H7 (cell line): ENCODE results near the gene FZR1. TPM values are rescaled to one million over a fixed set of nuclear protein-coding genes. Genes with fewer than 3 reads are reported as not detected.
A peak's percentile ranks its signal among the peaks of the same experiment; 100 is the strongest.

ENCODE experiments used
- DNase-seq: peaks from one replicate; pipeline ENCODE4 v3.0.0; 2012
- H3K27me3 ChIP-seq: 2 replicates; pipeline ENCODE4 v1.6.0; 2011; ENCODE audit warnings: mild to moderate bottlenecking, low read length; ENCODE audit not compliant: control insufficient read depth, insufficient read depth
- H3K36me3 ChIP-seq: replicated peaks from 2 replicates; pipeline ENCODE4 v1.5.1; 2011; ENCODE audit warnings: low read length; ENCODE audit not compliant: control insufficient read depth, insufficient read depth
- H3K4me3 ChIP-seq: 2 replicates; pipeline ENCODE4 v1.5.1; 2011; ENCODE audit warnings: low read depth, mild to moderate bottlenecking, control low read depth, low read length, moderate library complexity; ENCODE audit not compliant: insufficient read depth
- total RNA-seq: library from RNA; depleted of rRNA; stranded (reverse); fragments of >200 nt; shearing (Covaris generic); gene quantifications from 2 replicates; pipeline ENCODE4 v1.2.3, GENCODE V29; 2014; rRNA removed

Gene FZR1
- 71.6 and 76.6 TPM in 2 replicates for total RNA-seq

DNA sequence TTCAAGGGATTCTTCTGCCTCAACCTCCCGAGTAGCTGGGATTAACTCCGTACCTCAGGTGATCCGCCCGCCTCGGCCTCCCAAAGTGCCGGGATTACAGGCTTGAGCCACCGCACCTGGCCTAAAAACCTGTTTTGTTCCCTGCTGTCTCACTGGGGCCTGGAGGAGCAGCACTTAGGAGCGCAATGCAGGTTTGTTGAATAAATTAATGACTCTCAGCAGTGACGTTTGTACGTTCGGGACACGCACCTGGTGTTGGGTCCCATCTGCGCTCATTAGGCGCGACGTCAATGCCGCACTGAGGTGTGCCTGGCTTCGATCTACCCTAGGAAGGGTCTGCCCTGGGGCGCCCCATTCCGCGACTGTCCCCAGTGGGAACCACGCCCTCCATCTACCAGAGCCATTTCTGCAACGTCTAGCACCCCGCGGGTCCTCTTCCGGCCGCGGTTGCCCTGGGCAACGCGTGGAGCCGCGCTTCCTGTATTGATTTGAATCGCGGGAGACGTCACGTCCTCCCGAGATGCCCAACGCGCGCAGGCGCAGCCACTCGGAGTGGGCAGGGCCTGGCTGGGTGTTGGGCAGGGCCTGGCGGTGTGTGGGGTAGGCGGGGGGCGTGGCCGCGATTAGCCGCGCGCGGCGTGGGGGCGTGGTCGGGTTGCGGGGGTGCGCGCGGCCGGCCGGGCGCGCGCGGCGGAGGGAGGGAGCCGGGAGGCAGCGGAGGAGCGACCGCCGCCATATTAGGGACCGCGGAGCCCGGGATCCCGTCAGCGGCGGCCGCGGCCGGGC is at the start of gene FZR1:
Gene FZR1, plus strand, starts transcription at position 714 of the 786 bp plus-strand sequence. CDS start 16,679 bp downstream, outside the sequence.
- peaks cover 3% of the 10 kb centered on the region for H3K36me3 ChIP-seq
- H3K4me3 ChIP-seq, result peak within 1 kb of the TSS; percentile 81
- peak; percentile 99 for DNase-seq
- no peaks in the 10 kb centered on the region for H3K27me3 ChIP-seq

DNA sequence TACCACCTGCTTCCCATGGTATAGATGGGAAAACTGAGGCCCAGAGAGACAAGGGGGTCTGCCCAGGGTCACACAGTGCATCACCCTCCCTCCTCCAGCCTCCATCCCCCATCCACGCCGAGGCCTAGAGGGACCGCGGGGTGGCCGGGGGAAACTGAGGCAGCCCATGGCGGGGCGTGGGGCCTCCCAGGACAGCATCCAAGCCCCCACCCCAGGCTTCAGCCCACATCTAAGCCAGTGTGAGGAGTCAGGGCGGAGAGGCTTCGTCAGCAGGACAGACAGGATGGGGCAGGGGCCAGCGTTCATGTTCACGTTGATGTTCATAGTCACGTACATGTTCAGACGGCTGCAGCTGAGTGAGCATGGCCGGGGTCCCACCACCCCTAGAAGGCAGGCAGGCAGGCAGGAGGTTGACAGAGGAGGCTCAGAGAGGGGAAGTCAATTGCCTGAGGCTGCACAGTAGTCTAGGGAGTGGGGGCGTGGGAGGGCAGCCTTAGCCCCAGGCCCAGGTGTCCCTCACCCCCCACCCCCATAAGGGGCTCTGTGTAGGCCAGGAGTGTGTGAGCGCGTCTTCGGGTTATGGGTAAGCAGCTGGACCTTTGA is 49.1 kb upstream of the FZR1 start:
- peak; percentile 45 for DNase-seq
- Histone ChIP-seq H3K27me3 (peaks cover 12% of the 10 kb centered on the region; the same call in 1 of the 2 replicates), H3K4me3 (no peak overlapping the region), H3K36me3 (no peaks in the 10 kb centered on the region)

DNA sequence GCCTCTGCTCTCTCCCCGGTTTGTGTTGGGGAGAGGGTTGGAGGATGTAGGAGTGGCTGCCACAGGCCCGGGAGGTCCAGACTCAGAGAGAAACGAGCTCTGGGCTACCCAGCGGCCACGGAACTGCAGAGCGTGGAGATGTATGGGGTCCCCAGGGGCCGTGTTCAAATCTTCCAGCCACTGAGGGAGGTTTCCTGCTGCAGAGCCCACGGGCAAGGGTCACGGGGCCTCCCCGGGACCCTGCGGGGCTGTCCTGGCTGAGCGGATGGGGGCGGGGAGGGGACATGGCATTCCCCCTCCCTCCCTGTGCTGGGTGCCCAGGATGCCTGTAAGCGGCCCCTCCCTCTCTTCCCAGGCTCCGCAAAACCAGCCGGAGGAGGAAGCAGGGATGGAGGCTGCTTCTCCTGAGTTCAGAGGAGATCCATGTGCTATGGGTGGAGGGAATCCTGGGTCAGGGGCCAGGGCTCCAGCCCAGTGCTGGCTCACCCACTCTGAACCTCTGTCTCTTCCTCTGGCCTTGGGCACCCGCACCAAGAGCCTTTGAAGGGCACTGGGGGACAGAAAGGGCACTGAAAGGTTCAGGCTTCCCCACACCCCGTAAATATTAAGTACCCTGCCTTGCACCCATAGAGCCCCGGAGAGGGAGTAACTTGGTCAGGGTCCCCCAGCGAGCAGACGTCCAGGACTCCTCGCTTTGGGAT is 48.4 kb upstream of the FZR1 start:
- Histone ChIP-seq H3K27me3 (peaks cover 18% of the 10 kb centered on the region), H3K36me3 (no peaks in the 10 kb centered on the region), H3K4me3 (0 out of 2 replicates have a peak overlapping the region, but pooled peaks have one; percentile 3)
- DNase-seq, result peak; percentile 87

DNA sequence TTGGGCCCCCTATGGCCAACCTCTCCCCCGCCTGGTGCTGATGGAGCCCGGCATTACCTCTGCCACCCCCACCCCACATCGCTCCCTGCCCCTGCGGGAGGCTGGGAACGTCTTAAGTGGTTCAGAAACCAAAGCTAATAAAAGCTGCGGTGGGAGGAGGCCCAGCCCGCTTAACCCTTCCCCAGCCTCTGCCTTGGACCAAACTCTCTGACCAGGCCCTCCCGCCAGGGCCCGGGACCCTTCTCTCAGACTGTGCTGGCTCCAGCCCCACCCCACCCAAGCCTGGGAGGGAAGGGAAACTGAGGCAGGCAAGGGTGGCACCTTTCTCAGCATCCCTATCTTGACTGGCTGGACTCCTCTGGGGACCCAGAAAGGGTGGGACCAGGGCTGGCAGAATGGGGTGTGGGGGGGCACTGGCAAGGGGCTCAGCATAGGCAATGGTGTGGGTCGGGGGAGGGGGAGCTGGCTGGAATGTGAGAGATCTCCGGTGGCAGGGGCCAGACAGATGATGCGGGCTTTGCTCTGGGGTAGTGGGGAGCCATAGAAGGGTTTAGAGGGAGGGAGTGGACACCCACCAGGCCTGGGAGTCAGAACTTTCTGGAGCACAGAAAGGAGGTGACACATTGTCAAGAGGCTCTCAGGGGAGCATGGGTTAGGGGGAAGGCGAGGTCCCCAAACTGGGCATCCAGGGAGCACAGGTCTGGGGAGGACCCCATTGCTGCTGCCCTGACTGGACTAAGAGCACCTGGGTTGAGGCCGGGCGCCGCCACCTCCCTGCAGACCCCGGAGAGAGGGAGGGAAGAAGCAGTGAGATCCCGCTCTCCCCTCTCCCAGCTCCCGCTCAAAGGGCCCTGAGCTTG is 47.7 kb upstream of the FZR1 start:
- H3K27me3 ChIP-seq, result peaks cover 25% of the 10 kb centered on the region
- peak overlapping the region; percentile 33 for H3K4me3 ChIP-seq
- DNase-seq, result peak; percentile 77
- H3K36me3 ChIP-seq, result no peaks in the 10 kb centered on the region

DNA sequence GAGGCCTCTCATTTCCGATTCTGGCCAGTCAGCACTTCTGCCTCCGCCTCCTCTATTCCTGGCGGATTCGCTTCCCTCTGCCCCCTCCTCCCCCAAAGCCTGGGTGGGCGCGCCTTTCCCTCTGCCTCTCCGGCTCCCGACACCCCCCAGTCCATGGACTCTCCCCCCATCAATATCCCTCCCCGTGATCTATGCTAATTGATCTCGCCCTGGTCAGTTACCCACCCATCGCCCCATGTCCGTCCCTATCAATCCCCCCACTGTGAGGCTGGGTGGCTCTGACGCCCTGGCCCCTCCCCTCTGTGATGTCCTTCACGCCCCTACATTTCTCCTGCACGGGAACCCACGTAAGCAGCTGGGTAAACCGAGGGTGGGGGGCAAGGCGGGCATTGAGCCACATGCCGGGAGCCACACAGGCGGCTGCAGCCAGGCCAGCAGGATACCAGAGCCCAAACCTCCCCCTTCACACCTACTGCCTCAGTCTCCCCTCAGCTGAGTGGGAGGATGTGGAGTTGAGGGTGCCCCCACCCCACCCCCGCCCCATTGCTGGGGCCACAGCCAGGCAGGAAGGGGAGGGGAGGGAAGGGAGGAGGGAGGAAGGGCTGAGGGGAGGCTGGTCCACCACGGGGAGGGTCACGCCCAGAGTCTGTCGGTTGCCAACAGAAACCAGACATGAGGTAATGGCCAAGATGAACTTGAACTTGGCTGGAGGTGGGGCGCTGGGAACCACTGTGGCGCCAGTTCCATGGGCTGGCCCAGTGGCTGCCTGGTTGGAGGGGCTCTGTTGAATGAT is 46.8 kb upstream of the FZR1 start:
- Histone ChIP-seq H3K36me3 (no peaks in the 10 kb centered on the region), H3K4me3 (peak overlapping the region; percentile 33), H3K27me3 (peaks cover 34% of the 10 kb centered on the region)
- peak; percentile 88 for DNase-seq

DNA sequence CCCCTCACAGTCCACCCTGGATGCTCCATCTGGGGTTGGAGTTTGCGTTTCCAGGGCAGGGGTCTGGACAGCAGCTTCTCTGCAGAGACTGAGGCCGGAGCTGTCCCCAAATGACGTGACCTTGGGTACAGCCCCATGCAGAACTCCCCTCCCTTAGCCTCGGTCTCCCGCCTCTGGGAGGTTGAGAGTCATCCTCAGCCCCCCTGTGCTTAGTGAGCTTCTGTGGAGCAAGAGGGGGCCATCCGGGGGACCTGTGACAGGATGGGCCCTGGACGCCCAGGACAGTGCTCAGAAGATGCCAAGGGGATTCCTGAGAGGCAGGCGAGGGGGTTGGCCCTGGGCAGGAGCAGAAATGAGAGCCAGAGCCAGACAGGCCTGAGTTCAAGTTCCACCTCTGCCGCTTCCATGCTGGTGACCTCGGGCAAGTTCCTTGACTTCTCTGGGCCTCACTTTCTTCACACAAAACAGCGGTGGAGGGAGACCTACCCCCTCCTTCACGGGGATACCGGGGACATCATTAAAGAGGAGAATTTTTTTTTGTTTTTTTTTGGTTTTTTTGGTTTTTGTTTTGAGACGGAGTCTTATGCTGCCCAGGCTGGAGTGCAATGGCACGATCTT is 46.0 kb upstream of the FZR1 start:
- no peak overlapping the region for H3K4me3 ChIP-seq
- DNase-seq, result no peak
- peaks cover 39% of the 10 kb centered on the region for H3K27me3 ChIP-seq
- no peaks in the 10 kb centered on the region for H3K36me3 ChIP-seq

DNA sequence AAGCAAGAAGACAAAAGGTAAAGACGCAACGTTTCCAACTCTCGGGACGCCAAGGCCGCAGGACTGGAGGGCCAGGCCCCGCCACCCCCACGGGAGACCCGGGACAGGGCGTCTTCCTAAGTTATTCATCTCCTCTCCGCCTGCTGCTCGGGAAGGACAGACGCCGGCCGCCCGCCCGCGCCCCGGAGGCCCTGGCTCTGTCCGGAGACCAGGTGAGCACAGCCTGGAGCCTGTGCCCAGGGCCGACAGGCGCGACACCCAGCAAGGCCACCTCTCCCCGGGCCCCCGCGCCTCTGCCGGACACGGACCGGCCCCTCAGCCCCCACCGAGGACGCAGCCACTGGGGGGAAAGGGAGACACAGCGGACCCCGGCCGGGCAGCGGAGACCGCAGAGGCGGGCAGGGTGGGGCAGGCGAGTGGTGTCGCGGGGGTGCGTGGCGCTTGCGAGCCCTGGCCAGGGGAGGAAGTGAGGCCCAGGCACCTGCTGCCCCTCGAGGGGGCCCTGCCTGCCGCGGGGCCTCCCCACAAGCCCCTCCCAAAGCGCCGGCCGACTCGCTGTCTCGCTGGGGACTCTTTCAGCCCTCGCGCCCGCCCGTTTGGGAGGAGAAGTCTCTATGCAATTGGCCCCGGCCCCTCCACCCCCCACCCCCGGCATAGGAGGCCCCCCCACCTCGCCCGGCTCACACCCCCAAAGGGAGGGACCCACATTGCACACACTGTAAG is 43.0 kb upstream of the FZR1 start:
- H3K36me3 ChIP-seq, result no peaks in the 10 kb centered on the region
- H3K27me3 ChIP-seq, result peaks cover 38% of the 10 kb centered on the region
- DNase-seq, result peak; percentile 84
- H3K4me3 ChIP-seq, result peak overlapping the region; percentile 38

DNA sequence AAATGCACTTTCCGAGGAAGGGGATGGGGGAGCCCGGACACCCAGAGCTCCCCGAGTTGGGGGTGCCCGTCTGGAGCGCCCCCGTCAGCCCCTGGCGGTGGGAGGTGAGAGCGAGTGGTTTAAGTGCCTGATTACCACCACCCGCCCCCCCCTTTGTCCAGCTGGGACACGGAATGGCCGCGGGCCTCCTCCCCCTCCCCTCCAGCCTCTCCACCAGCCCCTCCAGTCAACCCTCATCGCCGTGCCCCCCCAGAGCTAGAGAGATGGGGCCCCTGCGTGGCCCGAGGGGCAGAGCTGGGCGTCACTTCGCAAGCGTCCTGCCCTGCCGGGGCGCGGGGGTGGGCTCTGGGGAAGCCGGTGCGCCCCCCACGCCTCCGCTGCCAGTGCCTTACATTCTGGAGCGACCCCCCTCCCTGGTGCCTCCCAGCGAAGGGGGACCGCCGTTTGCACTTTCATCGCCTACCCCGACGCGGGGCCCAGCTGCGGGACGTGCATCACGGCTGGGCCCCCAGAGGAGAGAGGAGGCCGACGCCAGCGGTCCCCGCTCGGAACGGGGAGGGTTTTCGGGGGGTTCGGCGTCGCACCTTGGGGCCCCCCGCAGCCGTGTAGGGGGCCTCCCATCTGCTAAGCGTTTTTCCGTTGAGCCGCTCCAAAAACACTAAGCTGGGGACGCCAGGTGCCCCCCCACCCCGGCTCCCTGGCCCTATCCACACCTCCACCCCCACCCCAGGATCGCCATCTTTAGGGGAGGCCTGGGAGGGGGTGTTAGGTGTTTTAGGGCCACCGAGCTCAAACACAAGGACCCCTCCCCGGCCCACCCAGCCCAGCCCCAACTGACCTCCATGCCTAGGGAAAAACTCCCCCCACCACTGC is 42.2 kb upstream of the FZR1 start:
- peak; percentile 92 for DNase-seq
- H3K4me3 ChIP-seq, result peak overlapping the region; percentile 38

DNA sequence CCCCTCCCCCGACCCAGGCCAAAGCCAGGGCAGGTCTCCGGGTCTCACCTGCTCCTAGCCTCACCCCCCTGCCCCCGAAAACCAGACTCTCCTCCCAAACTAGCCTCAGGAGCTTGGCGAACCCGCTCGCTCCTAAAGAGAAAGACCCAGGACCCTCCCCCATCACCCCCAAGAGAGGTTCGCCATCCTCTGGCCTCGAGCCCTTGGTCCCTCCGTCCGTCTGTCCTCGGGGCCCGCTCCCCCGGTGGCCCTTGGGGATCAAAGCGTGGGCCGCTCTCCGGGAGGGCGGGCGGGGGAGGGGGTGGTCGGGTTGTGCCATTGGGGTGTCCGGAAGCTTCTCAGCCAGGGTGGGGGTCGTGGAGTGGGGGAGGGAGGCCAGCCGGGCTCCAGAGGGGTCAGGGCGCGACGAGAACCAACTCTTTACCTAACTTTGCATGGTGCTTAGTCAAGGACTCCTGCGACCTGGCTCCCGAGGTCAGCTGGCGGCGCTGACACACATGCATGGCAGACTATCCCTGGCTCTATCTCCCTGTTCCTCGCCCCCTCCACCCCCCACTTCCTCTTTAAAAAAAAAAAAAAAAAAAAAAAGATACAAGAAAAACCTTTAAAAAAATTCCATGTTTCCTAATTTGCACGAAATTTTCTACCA is 41.4 kb upstream of the FZR1 start:
- peak overlapping the region; percentile 38 for H3K4me3 ChIP-seq
- H3K27me3 ChIP-seq, result peaks cover 39% of the 10 kb centered on the region
- no peaks in the 10 kb centered on the region for H3K36me3 ChIP-seq
- DNase-seq, result peak; percentile 88

More for the DNA sequence above, 42.2 kb upstream of the FZR1 start:
- peaks cover 38% of the 10 kb centered on the region for H3K27me3 ChIP-seq
- H3K36me3 ChIP-seq, result no peaks in the 10 kb centered on the region

DNA sequence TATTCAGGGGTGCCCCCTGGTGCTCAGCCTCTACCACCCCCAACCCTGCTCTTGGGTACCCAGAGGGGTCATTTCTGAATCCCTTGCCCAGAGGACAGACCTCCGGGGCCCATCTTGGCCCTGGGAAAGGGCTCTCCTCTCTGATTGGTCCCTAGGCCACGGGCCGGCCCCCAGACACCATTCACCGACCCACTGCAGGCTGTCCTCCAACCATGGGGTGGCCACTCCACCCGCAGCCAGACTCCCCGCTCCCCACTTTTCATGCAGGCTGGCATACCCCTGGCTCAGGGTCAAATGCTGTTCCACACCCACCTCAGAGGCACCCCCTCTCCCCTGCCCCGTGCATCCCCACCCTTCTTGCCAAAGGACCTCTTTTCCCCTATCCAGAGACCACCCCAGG is 40.6 kb upstream of the FZR1 start:
- H3K27me3 ChIP-seq, result peaks cover 38% of the 10 kb centered on the region
- no peaks in the 10 kb centered on the region for H3K36me3 ChIP-seq
- DNase-seq, result peak; percentile 84
- no peak overlapping the region for H3K4me3 ChIP-seq

DNA sequence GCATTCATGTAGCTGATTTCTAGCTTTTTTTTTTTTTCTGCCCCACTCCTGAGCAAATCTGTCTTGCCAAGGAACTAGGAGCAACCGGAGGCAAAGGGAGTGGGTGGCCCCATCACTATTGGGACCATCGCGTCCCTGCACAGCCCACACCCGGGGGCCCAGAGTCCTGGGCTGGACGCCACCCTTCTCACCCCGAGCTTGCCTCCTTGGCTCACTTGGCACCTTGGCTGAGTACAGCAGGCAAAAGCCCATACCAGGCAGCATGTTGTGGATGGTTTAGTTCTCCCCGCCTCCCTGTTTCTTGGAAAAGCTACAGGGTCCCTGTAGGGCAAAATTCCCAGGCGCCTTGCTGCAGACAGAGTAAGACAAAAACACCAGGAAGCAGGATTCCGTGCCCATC is 39.5 kb upstream of the FZR1 start:
- Histone ChIP-seq H3K27me3 (peaks cover 36% of the 10 kb centered on the region), H3K4me3 (no peak overlapping the region), H3K36me3 (no peaks in the 10 kb centered on the region)
- peak; percentile 32 for DNase-seq
